ENCODE results near the gene KIAA1217. TPM values are rescaled to one million over a fixed set of nuclear protein-coding genes. Genes with fewer than 3 reads are reported as not detected.

The KIAA1217 gene
- total and polyA plus RNA-seq, 2 of the 8 experiments (the other 6 are each of a cell fraction or from before 2014, with no cell fraction given): 4.5 to 15.6 TPM

DNA sequence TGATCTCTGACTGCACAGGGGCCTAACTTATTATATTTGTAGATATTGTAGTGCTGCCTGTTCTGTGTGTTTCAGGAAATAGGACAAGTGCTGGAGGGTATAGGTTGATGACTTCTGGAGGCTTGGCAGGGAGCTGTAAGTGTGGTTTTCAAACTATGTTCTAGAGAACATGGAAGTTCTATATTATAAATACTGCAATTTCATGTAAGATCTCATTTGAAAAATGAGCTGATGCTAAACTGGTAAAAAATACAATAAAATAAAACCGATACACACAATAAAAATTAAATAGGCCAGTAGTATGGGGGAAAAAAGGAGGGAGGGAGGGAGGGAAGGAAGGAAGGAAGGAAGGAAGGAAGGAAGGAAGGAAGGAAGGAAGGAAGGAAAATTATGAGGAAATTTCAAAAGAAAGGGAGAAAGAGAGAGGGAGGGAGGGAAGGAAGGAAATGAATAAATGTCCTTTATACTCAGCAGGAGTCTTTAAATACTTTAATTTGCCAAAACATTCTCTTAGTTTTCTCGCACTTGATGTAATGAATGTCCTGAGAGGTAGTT lies 181.3 kb downstream of the KIAA1217 start:
- no peak for TF ChIP-seq SP2 (IDR thresholded peaks at IDR 0.05; ENCODE audit: low read length)
- no peak for FAIRE-seq

More for the DNA sequence above, 181.3 kb downstream of the KIAA1217 start:
- Histone ChIP-seq H4K5ac (ENCODE audit: insufficient read length, low read depth, low read length) (no peak overlapping the region), H2AFZ (ENCODE audit: low read length) (no peak overlapping the region), H3K4me2 (ENCODE audit: insufficient read depth in 1 of 2, low read depth in 2 of 2, low read length in 2 of 2) (no peak overlapping the region), H2BK20ac (ENCODE audit: low read length) (no peak overlapping the region), H2BK5ac (ENCODE audit: low read depth, low read length) (no peak overlapping the region), H3K9me3 (ENCODE audit: insufficient read depth in 2 of 2, low read depth in 1 of 2, low read length in 1 of 2) (no peaks in the 10 kb centered on the region), H2BK120ac (replicated peaks; ENCODE audit: low read depth, low read length) (no peak overlapping the region), H4K91ac (replicated peaks; ENCODE audit: insufficient read length, low read length) (no peak overlapping the region), H3K79me1 (ENCODE audit: low read depth, low read length) (no peaks in the 10 kb centered on the region), H3K56ac (replicated peaks; ENCODE audit: insufficient read length, low read depth, low read length) (no peak overlapping the region), H2BK12ac (ENCODE audit: low read depth, low read length) (no peak overlapping the region), H4K20me1 (replicated peaks in 1 of 2; ENCODE audit: control insufficient read depth in 1 of 2, insufficient read depth in 2 of 2, low read length in 2 of 2) (no peaks in the 10 kb centered on the region), H3K23me2 (ENCODE audit: low read depth, low read length) (no peaks in the 10 kb centered on the region), H3K14ac (ENCODE audit: insufficient read length) (no peak overlapping the region), H3K18ac (ENCODE audit: extremely low read depth, low read length) (no peak overlapping the region), H3K4me1 (replicated peaks in 1 of 4; ENCODE audit: control insufficient read depth in 3 of 4, insufficient read depth in 4 of 4, low read length in 3 of 4) (0 out of 7 replicates have a peak, but pooled peaks cover 0 to under 1% (median 0%) of the 10 kb centered on the region in 4 experiments), H3K36me3 (ENCODE audit: control insufficient read depth in 2 of 4, insufficient read depth in 4 of 4, low read length in 3 of 4) (no peaks in the 10 kb centered on the region), H2BK15ac (ENCODE audit: low read length) (no peak overlapping the region), H3K23ac (ENCODE audit: insufficient read length) (no peak overlapping the region), H3K4me3 (ENCODE audit: extremely low read depth in 1 of 4, insufficient read depth in 2 of 4, low read depth in 3 of 4, low read length in 4 of 4) (no peak overlapping the region), H2AK5ac (ENCODE audit: low read depth, low read length) (no peak overlapping the region), H3K27me3 (replicated peaks in 1 of 4; ENCODE audit: control insufficient read depth in 3 of 4, extremely low read depth in 1 of 4, insufficient read depth in 3 of 4, low read length in 3 of 4) (no peaks in the 10 kb centered on the region), H3K27ac (ENCODE audit: low read depth, low read length) (no peak overlapping the region), H4K8ac (ENCODE audit: extremely low read depth, insufficient read depth, low read length) (no peak overlapping the region), H3K4ac (replicated peaks; ENCODE audit: insufficient read length, low read depth, low read length) (no peak overlapping the region), H3K9ac (replicated peaks in 1 of 4; ENCODE audit: extremely low read depth in 1 of 4, low read depth in 3 of 4, low read length in 3 of 4) (no peak overlapping the region), H3K79me2 (ENCODE audit: control insufficient read depth in 1 of 2, insufficient read depth in 2 of 2, low read length in 2 of 2) (no peaks in the 10 kb centered on the region)
- ChIA-PET POLR2A (ENCODE audit: partially characterized antibody) (no interaction called here), CTCF (ENCODE audit: partially characterized antibody) (interaction anchor here (0.9 kb wide), 1 partner anchor 114 kb away, joined by 3 read pairs; no protein-coding TSS in a partner anchor)
- 96% methylated on average over 2 of the region's 2 CpGs; no CpG with 5 or more reads in 1 of the 2 experiments for WGBS, 2 experiments (ENCODE audit: extremely low coverage in 1 of 2, insufficient coverage in 1 of 2, insufficient read length in 1 of 2, insufficient replicate concordance in 2 of 2, low coverage in 1 of 2, low lambda C conversion rate in 2 of 2, missing lambda C conversion rate in 1 of 2)
- DNase-seq (ENCODE audit: low read depth in 1 of 2, low spot score in 2 of 2): no peak

All from H1 (cell line).